Omental fat pad (tissue), 4 donors: ENCODE measurements around the gene SPTAN1. TPM values are rescaled to one million over a fixed set of nuclear protein-coding genes. Genes with fewer than 3 reads are reported as not detected.

Experiments
- ATAC-seq: fragments of 150-250 bp; one replicate; pipeline ENCODE4 v1.9.1; 2016; ENCODE audit warnings: mild to moderate bottlenecking, moderate library complexity; ENCODE audit not compliant: low FRiP score
- DNase-seq: peaks from one replicate; pipeline ENCODE4 v3.0.0-alpha.2; 2019; ENCODE audit warnings: low spot score
- CTCF ChIP-seq, 3 donors: fragments of 450-650 bp; IDR thresholded peaks; one replicate each; pipeline ENCODE4 v1.5.1; 2016 to 2017; ENCODE audit warnings: antibody characterized with exemption in 3 of 3, mild to moderate bottlenecking in 3 of 3, moderate library complexity in 2 of 3
- total RNA-seq, 4 donors: library from RNA; depleted of rRNA; stranded (reverse); fragments of >200 nt; gene quantifications; one replicate each; pipeline ENCODE4 v1.1.0, GENCODE V29; 2016

Gene SPTAN1
- total RNA-seq, 4 donors from 2014 or later: 231 to 381 (median 300) TPM

- ATAC-seq (no peak), DNase-seq (no peak)
- no peak for TF ChIP-seq CTCF (IDR thresholded peaks at IDR 0.05)
These were observed 80.7 kb downstream of the SPTAN1 start for GRCh38 chr9:128633057-128633456.

GRCh38 chr9:128633601-128634000 lies 81.2 kb downstream of the SPTAN1 start:
- TF ChIP-seq CTCF (IDR thresholded peaks at IDR 0.05): no peak
- DNase-seq: no peak
- ATAC-seq: no peak

GRCh38 chr9:128634111-128634510 lies 81.7 kb downstream of the SPTAN1 start:
- ATAC-seq (no peak), DNase-seq (no peak)
- no peak for TF ChIP-seq CTCF (IDR thresholded peaks at IDR 0.05)

- TF ChIP-seq CTCF (IDR thresholded peaks at IDR 0.05): no peak
- ATAC-seq (no peak), DNase-seq (no peak)
These were observed 82.4 kb downstream of the SPTAN1 start for GRCh38 chr9:128634651-128635262.

GRCh38 chr9:128635266-128636023 lies 83.1 kb downstream of the SPTAN1 start:
- ATAC-seq: peak; percentile 97
- DNase-seq: peak; percentile 71
- peak in 1 of 3 donors; percentile 50 for TF ChIP-seq CTCF (IDR thresholded peaks at IDR 0.05)

- ATAC-seq: peak; percentile 4
- DNase-seq: no peak
- TF ChIP-seq CTCF (IDR thresholded peaks at IDR 0.05): no peak
These were observed 83.6 kb downstream of the SPTAN1 start for GRCh38 chr9:128636024-128636390.
